CD14-positive monocyte (primary cell): ENCODE results near the gene CCL17. TPM values are rescaled to one million over a fixed set of nuclear protein-coding genes. Genes with fewer than 3 reads are reported as not detected.

Source experiments
- DNase-seq, 3 donors: peaks; one replicate each; pipeline ENCODE4 v3.0.0-alpha.2; 2011 to 2022
- H2AFZ ChIP-seq: 2 replicates; pipeline ENCODE4 v1.6.0; 2012; ENCODE audit warnings: mild to moderate bottlenecking, low read depth, low read length, inconsistent platforms; ENCODE audit not compliant: insufficient read depth, poor library complexity, severe bottlenecking
- H3K27ac ChIP-seq, 2 donors: 1 replicate in 1 of 2; 2 replicates in 1 of 2; pipeline ENCODE4 v1.5.1; 2012 to 2013; ENCODE audit warnings: low read length in 2 of 2, control low read depth in 1 of 2, inconsistent platforms in 1 of 2, low read depth in 1 of 2, mild to moderate bottlenecking in 1 of 2
- H3K27me3 ChIP-seq, 2 donors: one replicate each; pipeline versions ENCODE4 v1.6.0 to v1.6.1; 2011 to 2013; ENCODE audit warnings: low read length in 2 of 2; ENCODE audit not compliant: control insufficient read depth in 2 of 2, insufficient read depth in 2 of 2
- H3K36me3 ChIP-seq, 2 donors: replicated peaks in 1 of 2; 1 replicate in 1 of 2; 2 replicates in 1 of 2; pipeline versions ENCODE4 v1.5.1 to v1.6.1; 2012 to 2013; ENCODE audit warnings: low read length in 2 of 2, control low read depth in 1 of 2, inconsistent platforms in 1 of 2, mild to moderate bottlenecking in 1 of 2; ENCODE audit not compliant: insufficient read depth in 2 of 2, control insufficient read depth in 1 of 2
- H3K4me1 ChIP-seq, 2 donors: 1 replicate in 1 of 2; 2 replicates in 1 of 2; pipeline versions ENCODE4 v1.5.1 to v1.6.1; 2012 to 2013; ENCODE audit warnings: low read length in 2 of 2, control low read depth in 1 of 2, inconsistent platforms in 1 of 2, mild to moderate bottlenecking in 1 of 2, moderate library complexity in 1 of 2; ENCODE audit not compliant: insufficient read depth in 2 of 2, control insufficient read depth in 1 of 2
- H3K4me2 ChIP-seq: replicated peaks from 2 replicates; pipeline ENCODE3; 2012; ENCODE audit warnings: low read length, moderate library complexity, mild to moderate bottlenecking; ENCODE audit not compliant: poor library complexity, severe bottlenecking; ENCODE audit errors: extremely low read depth
- H3K4me3 ChIP-seq, 3 experiments: fragments of 200-600 bp in 1 of 3; sonication (generic) in 1 of 3; replicated peaks in 1 of 3; 1 replicate in 2 of 3; 2 replicates in 1 of 3; pipeline ENCODE4 v1.5.1; 2011 to 2013; ENCODE audit warnings: low read length in 3 of 3, mild to moderate bottlenecking in 3 of 3, control low read depth in 2 of 3, low read depth in 2 of 3, inconsistent platforms in 1 of 3, moderate library complexity in 1 of 3
- H3K79me2 ChIP-seq: 2 replicates; pipeline ENCODE4 v1.6.0; 2012; ENCODE audit warnings: mild to moderate bottlenecking, control low read depth, inconsistent platforms, low read length, moderate library complexity; ENCODE audit not compliant: insufficient read depth
- H3K9ac ChIP-seq: 2 replicates; pipeline ENCODE4 v1.6.0; 2017; ENCODE audit warnings: low read length, mild to moderate bottlenecking; ENCODE audit not compliant: insufficient read depth, poor library complexity, severe bottlenecking
- H3K9me3 ChIP-seq, 2 donors: replicated peaks in 1 of 2; 1 replicate in 1 of 2; 2 replicates in 1 of 2; pipeline versions ENCODE4 v1.5.1 to v1.6.1; 2012 to 2013; ENCODE audit warnings: low read length in 2 of 2, control low read depth in 1 of 2; ENCODE audit not compliant: control insufficient read depth in 1 of 2, insufficient read depth in 1 of 2
- H4K20me1 ChIP-seq: 2 replicates; pipeline ENCODE4 v1.6.0; 2012; ENCODE audit warnings: mild to moderate bottlenecking, low read length, control low read depth, moderate library complexity; ENCODE audit not compliant: insufficient read depth
- H3K27ac Mint-ChIP-seq, 7 donors: one replicate each; pipeline ENCODE4 v1.8.0; 2020; ENCODE audit warnings: mild to moderate bottlenecking in 7 of 7, mixed read lengths in 7 of 7, moderate library complexity in 6 of 7, inconsistent platforms in 2 of 7
- H3K27me3 Mint-ChIP-seq, 3 donors: one replicate each; pipeline ENCODE4 v1.8.0; 2021 to 2022; ENCODE audit warnings: low read depth in 3 of 3, mild to moderate bottlenecking in 3 of 3, mixed read lengths in 3 of 3, moderate library complexity in 3 of 3, inconsistent platforms in 1 of 3
- H3K36me3 Mint-ChIP-seq, 2 donors: one replicate each; pipeline ENCODE4 v1.8.0; 2020; ENCODE audit warnings: mixed read lengths in 2 of 2, inconsistent platforms in 1 of 2, mild to moderate bottlenecking in 1 of 2
- H3K4me1 Mint-ChIP-seq: one replicate; pipeline ENCODE4 v1.8.0; 2020; ENCODE audit warnings: mild to moderate bottlenecking, mixed read lengths
- H3K4me3 Mint-ChIP-seq, 2 donors: one replicate each; pipeline ENCODE4 v1.8.0; 2020; ENCODE audit warnings: mild to moderate bottlenecking in 2 of 2, mixed read lengths in 2 of 2, moderate library complexity in 1 of 2
- H3K9me3 Mint-ChIP-seq, 7 donors: one replicate each; pipeline ENCODE4 v1.8.0; 2020 to 2022; ENCODE audit warnings: mixed read lengths in 7 of 7, mild to moderate bottlenecking in 6 of 7, moderate library complexity in 6 of 7, inconsistent platforms in 2 of 7
- CTCF ChIP-seq: fragments of 200-600 bp; IDR thresholded peaks from one replicate; pipeline ENCODE4 v1.8.0; 2022; ENCODE audit warnings: antibody characterized with exemption, mild to moderate bottlenecking
- WGBS: methylation state at CpG from one replicate; pipeline ENCODE4 v1.1.5; 2013; ENCODE audit warnings: missing lambda C conversion rate; ENCODE audit not compliant: insufficient coverage; 5-methylcytosine and 5-hydroxymethylcytosine counted together
- intact Hi-C, 2 donors: fragments of 100-400 bp; cut with micrococcal nuclease; formaldehyde crosslinking; loops; one replicate each; pipeline versions ENCODE4 v1.15.0 to v1.15.1; 2023
- polyA plus RNA-seq, 3 donors: library from polyadenylated mRNA; depleted of rRNA in 1 of 3; unstranded in 2 of 3; stranded (reverse) in 1 of 3; fragments of 300-500 nt in 2 of 3; fragments of >200 nt in 1 of 3; fragmentation: Illumina TruSeq in 2 of 3; gene quantifications; 1 replicate in 2 of 3; 2 replicates in 1 of 3; pipeline ENCODE4 v1.2.3, GENCODE V29; 2012 to 2021

CCL17 gene
- polyA plus RNA-seq, 3 donors = not detected

GRCh38 chr16:57432989-57433388, 28.4 kb downstream of the CCL17 start:
- no peaks in the 10 kb centered on the region for H3K9me3 ChIP-seq
- no peak overlapping the region for H3K27ac ChIP-seq
- H3K4me1 ChIP-seq = no peaks in the 10 kb centered on the region
- no peaks in the 10 kb centered on the region for H4K20me1 ChIP-seq
- no peak for DNase-seq
- no peak overlapping the region for H3K4me2 ChIP-seq
- no peak overlapping the region for H3K9ac ChIP-seq
- H2AFZ ChIP-seq = no peak overlapping the region
- H3K27me3 ChIP-seq = no peaks in the 10 kb centered on the region
- H3K27ac Mint-ChIP-seq = peak overlapping the region in 1 of 7 donors; percentile 46
- no peaks in the 10 kb centered on the region for H3K79me2 ChIP-seq
- no CpG with 5 or more reads among the region's 3 CpGs for WGBS
- intact Hi-C loops = no loop called here
- H3K27me3 Mint-ChIP-seq = no peaks in the 10 kb centered on the region
- H3K36me3 Mint-ChIP-seq = peaks cover 82 to 94% of the 10 kb centered on the region in 2 donors
- H3K4me3 Mint-ChIP-seq = no peak overlapping the region
- H3K4me1 Mint-ChIP-seq = no peaks in the 10 kb centered on the region
- peaks cover 85 to 98% of the 10 kb centered on the region in 2 donors for H3K36me3 ChIP-seq
- no peaks in the 10 kb centered on the region for H3K9me3 Mint-ChIP-seq
- no peak overlapping the region for H3K4me3 ChIP-seq
- TF ChIP-seq CTCF = no peak

GRCh38 chr16:57434003-57434402, 29.4 kb downstream of the CCL17 start:
- Mint-ChIP-seq H3K27ac (no peak overlapping the region), H3K36me3 (peaks cover 82 to 95% of the 10 kb centered on the region in 2 donors), H3K4me3 (no peak overlapping the region), H3K27me3 (no peaks in the 10 kb centered on the region), H3K4me1 (no peaks in the 10 kb centered on the region), H3K9me3 (no peaks in the 10 kb centered on the region)
- H3K9me3 ChIP-seq = no peaks in the 10 kb centered on the region
- no peak for TF ChIP-seq CTCF
- intact Hi-C loops = no loop called here
- H3K27me3 ChIP-seq = no peaks in the 10 kb centered on the region
- H4K20me1 ChIP-seq = no peaks in the 10 kb centered on the region
- no peak overlapping the region for H3K9ac ChIP-seq
- no peak overlapping the region for H2AFZ ChIP-seq
- H3K4me3 ChIP-seq = no peak overlapping the region
- DNase-seq = no peak
- 100% methylated on average over 1 of the region's 2 CpGs for WGBS
- H3K27ac ChIP-seq = no peak overlapping the region
- H3K36me3 ChIP-seq = peaks cover 83 to 98% of the 10 kb centered on the region in 2 donors
- no peaks in the 10 kb centered on the region for H3K4me1 ChIP-seq
- no peak overlapping the region for H3K4me2 ChIP-seq
- no peaks in the 10 kb centered on the region for H3K79me2 ChIP-seq
